Effector memory CD8-positive, alpha-beta T cell (primary cell): Measurements from ENCODE around the gene TLR10.
"Not testable (repeated sequence)": the region's sequence is repeated elsewhere in the genome, so short reads cannot be mapped to it uniquely, and the experiment has no call there.

Experiments
- ATAC-seq: fragments of 150-1000 bp; cut with Tn5 transposase; replicated peaks from 2 replicates; pipeline ENCODE4 v1.10.0; 2021; ENCODE audit warnings: mild to moderate bottlenecking, moderate library complexity
- DNase-seq, 3 experiments: peaks; one replicate each; pipeline ENCODE4 v3.0.0; 2021
- H3K27ac Mint-ChIP-seq, 2 donors: one replicate each; pipeline ENCODE4 v1.8.0; 2022; ENCODE audit warnings: mild to moderate bottlenecking in 2 of 2, mixed read lengths in 2 of 2, moderate library complexity in 2 of 2
- H3K27me3 Mint-ChIP-seq, 2 donors: one replicate each; pipeline ENCODE4 v1.8.0; 2022; ENCODE audit warnings: mixed read lengths in 2 of 2
- H3K36me3 Mint-ChIP-seq: one replicate; pipeline ENCODE4 v1.8.0; 2022; ENCODE audit warnings: mild to moderate bottlenecking, moderate library complexity, mixed read lengths; ENCODE audit not compliant: insufficient read depth
- H3K4me1 Mint-ChIP-seq, 2 donors: one replicate each; pipeline ENCODE4 v1.8.0; 2022; ENCODE audit warnings: low read depth in 2 of 2, mixed read lengths in 2 of 2
- H3K4me3 Mint-ChIP-seq, 2 donors: one replicate each; pipeline ENCODE4 v1.8.0; 2022; ENCODE audit warnings: mild to moderate bottlenecking in 2 of 2, mixed read lengths in 2 of 2, moderate library complexity in 2 of 2
- H3K9me3 Mint-ChIP-seq, 2 donors: one replicate each; pipeline ENCODE4 v1.8.0; 2022; ENCODE audit warnings: mixed read lengths in 2 of 2

The TLR10 gene

GRCh38 chr4:38814386-38814785 lies 31.6 kb upstream of the TLR10 start:
- no peak for ATAC-seq
- H3K4me1 Mint-ChIP-seq, result peaks cover 0 to 2% of the 10 kb centered on the region in 2 donors
- no peak for DNase-seq
- no peak overlapping the region for H3K27ac Mint-ChIP-seq
- H3K36me3 Mint-ChIP-seq, result no peaks in the 10 kb centered on the region
- H3K4me3 Mint-ChIP-seq, result no peak overlapping the region
- peaks cover 0 to 12% of the 10 kb centered on the region in 2 donors for H3K27me3 Mint-ChIP-seq
- no peaks in the 10 kb centered on the region for H3K9me3 Mint-ChIP-seq

- Mint-ChIP-seq H3K27me3 (no peaks in the 10 kb centered on the region), H3K27ac (no peak overlapping the region), H3K36me3 (no peaks in the 10 kb centered on the region), H3K9me3 (no peaks in the 10 kb centered on the region), H3K4me3 (no peak overlapping the region), H3K4me1 (peaks cover 0 to 2% of the 10 kb centered on the region in 2 donors)
- DNase-seq (no peak), ATAC-seq (no peak)
Measured at GRCh38 chr4:38811297-38811696, 28.5 kb upstream of the TLR10 start.

- DNase-seq, ATAC-seq, H3K4me3 Mint-ChIP-seq, H3K36me3 Mint-ChIP-seq, H3K27me3 Mint-ChIP-seq, H3K9me3 Mint-ChIP-seq, H3K27ac Mint-ChIP-seq: not testable (repeated sequence)
- peaks cover 23 to 32% of the 10 kb centered on the region in 2 donors for H3K4me1 Mint-ChIP-seq
Measured at GRCh38 chr4:38807462-38807861, 24.7 kb upstream of the TLR10 start.

GRCh38 chr4:38806251-38806650 lies 23.5 kb upstream of the TLR10 start:
- not testable (repeated sequence) for H3K9me3 Mint-ChIP-seq, ATAC-seq, H3K27me3 Mint-ChIP-seq, DNase-seq, H3K36me3 Mint-ChIP-seq
- H3K4me1 Mint-ChIP-seq, result peaks cover 23 to 36% of the 10 kb centered on the region in 2 donors
- H3K27ac Mint-ChIP-seq, result peak overlapping the region; percentile 91 to 93
- peak overlapping the region; percentile 84 to 85 for H3K4me3 Mint-ChIP-seq

- no peak for DNase-seq
- Mint-ChIP-seq H3K27ac (peak overlapping the region; percentile 91 to 93), H3K4me3 (peak overlapping the region; percentile 84 to 85), H3K4me1 (peaks cover 23 to 36% of the 10 kb centered on the region in 2 donors), H3K27me3 (no peaks in the 10 kb centered on the region), H3K36me3 (peaks cover 4% of the 10 kb centered on the region), H3K9me3 (peaks cover 0 to 3% of the 10 kb centered on the region in 2 donors)
- peak; percentile 19 for ATAC-seq
Measured at GRCh38 chr4:38805530-38806145, 22.8 kb upstream of the TLR10 start.

- H3K36me3 Mint-ChIP-seq, result peaks cover 6% of the 10 kb centered on the region
Measured at GRCh38 chr4:38804654-38805295, 22.0 kb upstream of the TLR10 start, which contains the start of gene TLR1. Gene TLR1, minus strand, starts transcription at chr4:38804791. Its CDS starts 5,960 bp downstream, at chr4:38798831.

GRCh38 chr4:38803833-38804653 lies 21.3 kb upstream of the TLR10 start:
- DNase-seq, result no peak
- Mint-ChIP-seq H3K4me3 (peak overlapping the region; percentile 84 to 85), H3K4me1 (peaks cover 23 to 38% of the 10 kb centered on the region in 2 donors), H3K27me3 (no peaks in the 10 kb centered on the region), H3K9me3 (peaks cover 4 to 14% of the 10 kb centered on the region in 2 donors), H3K27ac (peak overlapping the region; percentile 91 to 93), H3K36me3 (peaks cover 11% of the 10 kb centered on the region)
- ATAC-seq, result peak; percentile 43

More at GRCh38 chr4:38804654-38805295, 22.0 kb upstream of the TLR10 start, which contains the start of gene TLR1:
- Mint-ChIP-seq H3K4me3 (peak within 1 kb of the TSS; percentile 84 to 85), H3K27ac (peak within 1 kb of the TSS; percentile 91 to 93), H3K9me3 (peaks cover 3 to 6% of the 10 kb centered on the region in 2 donors), H3K27me3 (no peaks in the 10 kb centered on the region), H3K4me1 (peaks cover 23 to 36% of the 10 kb centered on the region in 2 donors)
- ATAC-seq (peak; percentile 87), DNase-seq (peak in 2 of 3 experiments; percentile 16 to 20)

GRCh38 chr4:38802561-38803355 lies 20.0 kb upstream of the TLR10 start:
- Mint-ChIP-seq H3K9me3 (peaks cover 6 to 17% of the 10 kb centered on the region in 2 donors), H3K36me3 (peaks cover 11% of the 10 kb centered on the region), H3K27me3 (no peaks in the 10 kb centered on the region), H3K27ac (peak overlapping the region in 1 of 2 donors; percentile 75), H3K4me3 (peak overlapping the region; percentile 84 to 85), H3K4me1 (peaks cover 23 to 39% of the 10 kb centered on the region in 2 donors)
- DNase-seq, result no peak
- ATAC-seq, result no peak

- Mint-ChIP-seq H3K4me1 (peaks cover 23 to 39% of the 10 kb centered on the region in 2 donors), H3K4me3 (no peak overlapping the region), H3K36me3 (peaks cover 11% of the 10 kb centered on the region), H3K27me3 (no peaks in the 10 kb centered on the region), H3K9me3 (peaks cover 7 to 17% of the 10 kb centered on the region in 2 donors), H3K27ac (no peak overlapping the region)
- no peak for DNase-seq
- no peak for ATAC-seq
Measured at GRCh38 chr4:38800961-38801450, 18.2 kb upstream of the TLR10 start.

GRCh38 chr4:38800366-38800765 lies 17.6 kb upstream of the TLR10 start:
- Mint-ChIP-seq H3K4me3 (no peak overlapping the region), H3K36me3 (peaks cover 11% of the 10 kb centered on the region), H3K9me3 (peaks cover 7 to 17% of the 10 kb centered on the region in 2 donors), H3K27me3 (no peaks in the 10 kb centered on the region), H3K4me1 (peaks cover 17 to 33% of the 10 kb centered on the region in 2 donors), H3K27ac (no peak overlapping the region)
- no peak for ATAC-seq
- DNase-seq, result no peak

GRCh38 chr4:38795087-38795486 lies 12.3 kb upstream of the TLR10 start:
- H3K36me3 Mint-ChIP-seq, result peaks cover 11% of the 10 kb centered on the region
- H3K9me3 Mint-ChIP-seq, result peaks cover 4 to 29% of the 10 kb centered on the region in 2 donors
- no peak for DNase-seq
- no peak overlapping the region for H3K27ac Mint-ChIP-seq
- H3K4me1 Mint-ChIP-seq, result peaks cover 0 to 3% of the 10 kb centered on the region in 2 donors
- H3K4me3 Mint-ChIP-seq, result no peak overlapping the region
- no peak for ATAC-seq
- H3K27me3 Mint-ChIP-seq, result no peaks in the 10 kb centered on the region

GRCh38 chr4:38794051-38794450 lies 11.3 kb upstream of the TLR10 start:
- Mint-ChIP-seq H3K4me1 (peaks cover 0 to 1% of the 10 kb centered on the region in 2 donors), H3K36me3 (peaks cover 4% of the 10 kb centered on the region), H3K4me3 (no peak overlapping the region), H3K9me3 (peaks cover 3 to 23% of the 10 kb centered on the region in 2 donors), H3K27me3 (no peaks in the 10 kb centered on the region), H3K27ac (no peak overlapping the region)
- DNase-seq (no peak), ATAC-seq (no peak)
